GM12874 (cell line): ENCODE measurements around the gene NAPB.

ENCODE experiments used
- CTCF ChIP-seq: IDR thresholded peaks from 2 replicates; pipeline ENCODE4 v1.5.1; 2011; ENCODE audit warnings: low read depth, mild to moderate bottlenecking, control low read depth, low read length, moderate library complexity; ENCODE audit not compliant: insufficient read depth

The NAPB gene

GRCh38 chr20:23387118-23387443 lies 34.2 kb downstream of the NAPB start:
- TF ChIP-seq CTCF = no peak

GRCh38 chr20:23386304-23387117 lies 34.8 kb downstream of the NAPB start:
- no peak for TF ChIP-seq CTCF

- no peak for TF ChIP-seq CTCF
Observed at GRCh38 chr20:23381876-23382275, 39.4 kb downstream of the NAPB start.

- no peak for TF ChIP-seq CTCF
Observed at GRCh38 chr20:23379772-23380171, 41.5 kb downstream of the NAPB start.

- TF ChIP-seq CTCF = no peak
Observed at GRCh38 chr20:23375827-23376226, 45.5 kb downstream of the NAPB start.

GRCh38 chr20:23374441-23374840 lies 46.8 kb downstream of the NAPB start:
- TF ChIP-seq CTCF = no peak

GRCh38 chr20:23371496-23371895 lies 49.8 kb downstream of the NAPB start:
- no peak for TF ChIP-seq CTCF
